IMR-90 (cell line): ENCODE results near the gene JMJD6. TPM values are rescaled to one million over a fixed set of nuclear protein-coding genes. Genes with fewer than 3 reads are reported as not detected.

Source experiments
- ATAC-seq: fragments of 200-7000 bp; cut with Tn5 transposase; 2 replicates; pipeline ENCODE4 v1.9.1; 2020; ENCODE audit warnings: low read depth, mild to moderate bottlenecking, moderate library complexity
- BruUV-seq: library from RNA; stranded (reverse); fragments of 400-500 nt; replicated peaks from 2 replicates; lab custom pipeline; 2021; lab: Mats Ljungman, UMichigan
- CTCF ChIA-PET: fragments of 300-600 bp; formaldehyde crosslinking; extraction: SDS; loops from one replicate; lab custom pipeline; 2021; ENCODE audit warnings: antibody characterized with exemption; lab: Yijun Ruan, JAX
- POLR2A ChIA-PET: fragments of 300-600 bp; sonication (Branson Sonifier 250); formaldehyde crosslinking; loops from one replicate; lab custom pipeline; 2022; ENCODE audit warnings: antibody characterized with exemption; ENCODE audit not compliant: unreplicated experiment; lab: Charles Lee
- DNase-seq: peaks from one replicate; pipeline ENCODE4 v3.0.0; 2013
- H2AFZ ChIP-seq: replicated peaks from 2 replicates; pipeline ENCODE3; 2013; ENCODE audit warnings: low read length, mild to moderate bottlenecking; ENCODE audit not compliant: poor library complexity
- H2AK5ac ChIP-seq: 2 replicates; pipeline ENCODE4 v1.6.1; 2013; ENCODE audit warnings: low read depth, low read length, inconsistent platforms
- H2AK9ac ChIP-seq: replicated peaks from 2 replicates; pipeline ENCODE3; 2013; ENCODE audit warnings: mild to moderate bottlenecking, low read depth, low read length, moderate library complexity; ENCODE audit not compliant: poor library complexity
- H2BK120ac ChIP-seq: 2 replicates; pipeline ENCODE4 v1.6.1; 2013; ENCODE audit warnings: low read depth, low read length, inconsistent platforms
- H2BK15ac ChIP-seq: 3 replicates; pipeline ENCODE4 v1.6.1; 2013; ENCODE audit warnings: low read depth, low read length, inconsistent platforms
- H2BK20ac ChIP-seq: 2 replicates; pipeline ENCODE4 v1.6.1; 2013; ENCODE audit warnings: low read depth, mild to moderate bottlenecking, inconsistent platforms, low read length, moderate library complexity
- H2BK5ac ChIP-seq: 2 replicates; pipeline ENCODE4 v1.6.1; 2013; ENCODE audit warnings: mild to moderate bottlenecking, low read depth, low read length, inconsistent platforms; ENCODE audit not compliant: poor library complexity, severe bottlenecking
- H3K14ac ChIP-seq: replicated peaks from 2 replicates; pipeline ENCODE4 v1.6.1; 2013; ENCODE audit warnings: low read depth, low read length, inconsistent platforms
- H3K18ac ChIP-seq: 2 replicates; pipeline ENCODE4 v1.6.1; 2013; ENCODE audit warnings: low read depth, low read length, control low read depth
- H3K23ac ChIP-seq: 2 replicates; pipeline ENCODE4 v1.6.1; 2013; ENCODE audit warnings: low read depth, low read length, inconsistent platforms
- H3K27ac ChIP-seq: 2 replicates; pipeline ENCODE4 v1.5.1; 2013; ENCODE audit warnings: mild to moderate bottlenecking, control low read depth, low read length; ENCODE audit not compliant: insufficient read depth
- H3K27me3 ChIP-seq: 2 replicates; pipeline ENCODE4 v1.6.1; 2013; ENCODE audit warnings: low read length; ENCODE audit not compliant: control insufficient read depth, insufficient read depth
- H3K36me3 ChIP-seq: 2 replicates; pipeline ENCODE4 v1.6.1; 2013; ENCODE audit warnings: low read length, mixed read lengths; ENCODE audit not compliant: control insufficient read depth, insufficient read depth
- H3K4ac ChIP-seq: 2 replicates; pipeline ENCODE4 v1.6.1; 2013; ENCODE audit warnings: low read depth, low read length, inconsistent platforms
- H3K4me1 ChIP-seq: 2 replicates; pipeline ENCODE4 v1.6.1; 2013; ENCODE audit warnings: low read length, mixed read lengths; ENCODE audit not compliant: control insufficient read depth, insufficient read depth
- H3K4me2 ChIP-seq: 2 replicates; pipeline ENCODE4 v1.6.1; 2013; ENCODE audit warnings: low read depth, mild to moderate bottlenecking, control low read depth, low read length, moderate library complexity
- H3K4me3 ChIP-seq: 2 replicates; pipeline ENCODE4 v1.5.1; 2013; ENCODE audit warnings: low read depth, mild to moderate bottlenecking, control low read depth, low read length, moderate library complexity; ENCODE audit not compliant: insufficient read depth
- H3K56ac ChIP-seq: 2 replicates; pipeline ENCODE4 v1.6.1; 2013; ENCODE audit warnings: low read length, inconsistent platforms; ENCODE audit not compliant: insufficient read depth; ENCODE audit errors: extremely low read depth
- H3K79me1 ChIP-seq, 2 experiments: 2 replicates each; pipeline ENCODE4 v1.6.1; 2013; ENCODE audit warnings: low read length in 2 of 2, inconsistent platforms in 1 of 2, low read depth in 1 of 2
- H3K9ac ChIP-seq: 2 replicates; pipeline ENCODE4 v1.6.1; 2013; ENCODE audit warnings: low read depth, low read length, control low read depth
- H3K9me1 ChIP-seq: 2 replicates; pipeline ENCODE4 v1.6.1; 2013; ENCODE audit warnings: low read length, inconsistent platforms; ENCODE audit not compliant: insufficient read depth
- H3K9me3 ChIP-seq: 2 replicates; pipeline ENCODE4 v1.6.1; 2013; ENCODE audit warnings: low read length; ENCODE audit not compliant: control insufficient read depth, insufficient read depth
- H4K20me1 ChIP-seq: 2 replicates; pipeline ENCODE4 v1.6.1; 2013; ENCODE audit warnings: low read length, inconsistent platforms; ENCODE audit not compliant: insufficient read depth
- H4K5ac ChIP-seq: 2 replicates; pipeline ENCODE4 v1.6.1; 2013; ENCODE audit warnings: mild to moderate bottlenecking, low read depth, low read length, control low read depth
- H4K8ac ChIP-seq, 2 experiments: 2 replicates each; pipeline ENCODE4 v1.6.1; 2013; ENCODE audit warnings: low read depth in 2 of 2, low read length in 2 of 2, control low read depth in 1 of 2, inconsistent platforms in 1 of 2
- H4K91ac ChIP-seq: 2 replicates; pipeline ENCODE4 v1.6.1; 2013; ENCODE audit warnings: low read depth, low read length, inconsistent platforms; ENCODE audit not compliant: insufficient read depth
- BHLHE40 ChIP-seq: fragments of 150-350 bp; IDR thresholded peaks from 2 replicates; pipeline ENCODE4 v1.6.1; 2016; ENCODE audit warnings: mild to moderate bottlenecking, low read depth, low read length
- CEBPB ChIP-seq: IDR thresholded peaks from 2 replicates; pipeline ENCODE4 v1.6.1; 2012; ENCODE audit warnings: low read depth, low read length, improper control_type of control experiment
- CHD1 ChIP-seq: IDR thresholded peaks from 2 replicates; pipeline ENCODE4 v1.6.1; 2012; ENCODE audit warnings: low read depth, low read length, improper control_type of control experiment
- ELK1 ChIP-seq: fragments of 150-350 bp; IDR thresholded peaks from 2 replicates; pipeline ENCODE4 v1.6.1; 2016; ENCODE audit warnings: low read depth, mild to moderate bottlenecking, low read length, moderate library complexity, borderline replicate concordance
- FOS ChIP-seq: fragments of 150-350 bp; IDR thresholded peaks from 2 replicates; pipeline ENCODE4 v1.6.1; 2016; ENCODE audit warnings: low read depth, low read length
- MAFK ChIP-seq: IDR thresholded peaks from 2 replicates; pipeline ENCODE4 v1.6.1; 2012; ENCODE audit warnings: low read depth, low read length, improper control_type of control experiment
- MAZ ChIP-seq: IDR thresholded peaks from 2 replicates; pipeline ENCODE4 v1.6.1; 2012; ENCODE audit warnings: low read depth, mild to moderate bottlenecking, low read length, improper control_type of control experiment, moderate library complexity, borderline replicate concordance
- MXI1 ChIP-seq: IDR thresholded peaks from 2 replicates; pipeline ENCODE4 v1.6.1; 2012; ENCODE audit warnings: low read depth, mild to moderate bottlenecking, low read length, moderate library complexity, borderline replicate concordance
- NFE2L2 ChIP-seq: fragments of 150-350 bp; IDR thresholded peaks from 2 replicates; pipeline ENCODE4 v1.6.1; 2016; ENCODE audit warnings: low read depth, mild to moderate bottlenecking, low read length
- POLR2A ChIP-seq: IDR thresholded peaks from 2 replicates; pipeline ENCODE4 v1.6.1; 2012; ENCODE audit warnings: mild to moderate bottlenecking, low read depth, low read length
- RAD21 ChIP-seq: IDR thresholded peaks from 2 replicates; pipeline ENCODE4 v1.6.1; 2012; ENCODE audit warnings: low read length, improper control_type of control experiment
- RCOR1 ChIP-seq: IDR thresholded peaks from 2 replicates; pipeline ENCODE4 v1.6.1; 2012; ENCODE audit warnings: mild to moderate bottlenecking, low read length, improper control_type of control experiment; ENCODE audit not compliant: insufficient replicate concordance
- RFX5 ChIP-seq: IDR thresholded peaks from 2 replicates; pipeline ENCODE4 v1.8.0; 2012; ENCODE audit warnings: low read depth, mild to moderate bottlenecking, low read length, moderate library complexity
- SMC3 ChIP-seq: fragments of 150-350 bp; IDR thresholded peaks from 2 replicates; pipeline ENCODE4 v1.6.1; 2016; ENCODE audit warnings: low read depth, mild to moderate bottlenecking, antibody characterized with exemption, low read length, moderate library complexity
- USF2 ChIP-seq: fragments of 150-350 bp; IDR thresholded peaks from 2 replicates; pipeline ENCODE4 v1.6.1; 2017; ENCODE audit warnings: mild to moderate bottlenecking, antibody characterized with exemption, low read length, low read depth
- WGBS, 2 experiments: methylation state at CpG; one replicate each; pipeline versions ENCODE4 v1.1.5 to v1.1.7; 2013; ENCODE audit warnings: missing lambda C conversion rate in 2 of 2; ENCODE audit not compliant: insufficient read length in 1 of 2; ENCODE audit errors: extremely low coverage in 2 of 2; 5-methylcytosine and 5-hydroxymethylcytosine counted together
- dilution Hi-C: fragments of 300-500 bp; cut with HindIII; formaldehyde crosslinking; loops from one replicate; pipeline ENCODE4 v1.14.3; 2018; ENCODE audit warnings: low sequenced_read_pairs; ENCODE audit not compliant: unreplicated experiment
- in situ Hi-C: fragments of 300-500 bp; cut with MboI; formaldehyde crosslinking; loops from 3 replicates; pipeline ENCODE4 v1.14.3; 2019; ENCODE audit warnings: low sequenced_read_pairs, inconsistent platforms, mixed read lengths
- intact Hi-C: fragments of 100-400 bp; cut with micrococcal nuclease; formaldehyde crosslinking; loops from 2 replicates; pipeline ENCODE4 v1.10.0; 2022
- polyA plus RNA-seq, 3 experiments: library from polyadenylated mRNA; depleted of rRNA; stranded (reverse); fragments of >200 nt; gene quantifications; 2 replicates each; pipeline ENCODE4 v1.2.3, GENCODE V29; 2012; ENCODE audit warnings: low replicate concordance in 1 of 3
- total RNA-seq: library from RNA; depleted of rRNA; stranded (reverse); fragments of >200 nt; gene quantifications from 2 replicates; pipeline ENCODE4 v1.2.3, GENCODE V29; 2012
- TF ChIP-seq, protein P1 (sequence below): conservative IDR thresholded peaks from 2 replicates; pipeline ENCODE4 v1.5.1; 2012; ENCODE audit warnings: mild to moderate bottlenecking, low read depth, low read length, improper control_type of control experiment

Gene JMJD6
- total and polyA plus RNA-seq, 2 of the 4 experiments (the other 2 are of a cell fraction), result 24.4 to 33.7 TPM

DNA sequence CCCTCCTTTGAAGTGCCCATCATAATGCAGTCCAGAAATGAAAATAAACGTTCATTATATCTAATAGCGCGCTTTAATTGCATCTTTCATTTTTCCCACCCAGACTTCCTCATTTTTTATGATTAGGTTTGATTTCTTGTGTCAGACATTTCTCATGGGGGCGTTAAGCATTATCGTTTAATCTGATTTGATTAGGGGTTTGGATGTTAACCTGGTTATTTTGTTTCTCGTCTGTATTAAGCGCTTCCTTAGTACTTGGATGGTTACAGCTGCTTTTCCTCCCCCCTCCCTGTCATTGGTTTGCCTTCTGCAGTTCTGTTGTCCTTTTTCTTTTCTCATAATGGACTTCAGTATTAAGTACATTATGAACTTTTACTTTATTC lies 12.1 kb upstream of the JMJD6 start:
- ATAC-seq (no peak), DNase-seq (no peak)
- no peaks in the 10 kb centered on the region for H3K9me1 ChIP-seq
- H3K4me1 ChIP-seq, result no peaks in the 10 kb centered on the region; the same call in 1 of the 2 replicates
- BruUV-seq, result no TSS peak
- peak overlapping the region; percentile 97; the same call in 1 of the 2 replicates for H3K23ac ChIP-seq
- peak overlapping the region; percentile 95 for H3K14ac ChIP-seq
- H3K79me1 ChIP-seq, result peaks cover 14 to 21% of the 10 kb centered on the region in 2 experiments
- H3K56ac ChIP-seq, result peak overlapping the region; percentile 90
- 0 out of 2 replicates have a peak overlapping the region, but pooled peaks have one; percentile 52 for H2BK20ac ChIP-seq
- H2BK15ac ChIP-seq, result peak overlapping the region; percentile 81; the same call in 1 of the 3 replicates
- H3K9me3 ChIP-seq, result no peaks in the 10 kb centered on the region
- H2AK5ac ChIP-seq, result no peak overlapping the region
- H2AK9ac ChIP-seq, result no peak overlapping the region
- POLR2A ChIA-PET, result interaction anchor here (0.5 kb wide), 1 partner anchor 1696 kb away, joined by 3 read pairs; no protein-coding TSS in a partner anchor
- no peak overlapping the region for H2AFZ ChIP-seq
- intact Hi-C loops, result loop anchor here (5.0 kb wide), 1 partner anchor 319 kb away; no protein-coding TSS in a partner anchor
- H3K36me3 ChIP-seq, result peaks cover 18% of the 10 kb centered on the region
- H4K91ac ChIP-seq, result peak overlapping the region; percentile 86; the same call in 1 of the 2 replicates
- no CpG with 5 or more reads among the region's 7 CpGs for whole genome bisulfite sequencing, 2 experiments
- peak overlapping the region; percentile 76 for H2BK5ac ChIP-seq
- peak overlapping the region; percentile 73 for H3K27ac ChIP-seq
- CTCF ChIA-PET, result no interaction called here
- H3K4me3 ChIP-seq, result peak overlapping the region; percentile 63
- H4K20me1 ChIP-seq, result peaks cover 27% of the 10 kb centered on the region
- dilution Hi-C loops, result no loop called here
- H4K8ac ChIP-seq, result peak overlapping the region in 1 of 2 experiments; percentile 88; a peak in 2 of 4 replicates
- peak overlapping the region; percentile 53 for H3K18ac ChIP-seq
- peak overlapping the region; percentile 15; the same call in 1 of the 2 replicates for H4K5ac ChIP-seq
- H2BK120ac ChIP-seq, result no peak overlapping the region
- TF ChIP-seq NFE2L2 (no peak), RCOR1 (no peak), ELK1 (no peak), USF2 (no peak), MAZ (no peak), RAD21 (no peak), MXI1 (no peak), BHLHE40 (no peak), CEBPB (no peak), FOS (no peak), CHD1 (no peak), POLR2A (no peak), RFX5 (no peak), MAFK (no peak), SMC3 (no peak)
- TF ChIP-seq, protein P1, sequence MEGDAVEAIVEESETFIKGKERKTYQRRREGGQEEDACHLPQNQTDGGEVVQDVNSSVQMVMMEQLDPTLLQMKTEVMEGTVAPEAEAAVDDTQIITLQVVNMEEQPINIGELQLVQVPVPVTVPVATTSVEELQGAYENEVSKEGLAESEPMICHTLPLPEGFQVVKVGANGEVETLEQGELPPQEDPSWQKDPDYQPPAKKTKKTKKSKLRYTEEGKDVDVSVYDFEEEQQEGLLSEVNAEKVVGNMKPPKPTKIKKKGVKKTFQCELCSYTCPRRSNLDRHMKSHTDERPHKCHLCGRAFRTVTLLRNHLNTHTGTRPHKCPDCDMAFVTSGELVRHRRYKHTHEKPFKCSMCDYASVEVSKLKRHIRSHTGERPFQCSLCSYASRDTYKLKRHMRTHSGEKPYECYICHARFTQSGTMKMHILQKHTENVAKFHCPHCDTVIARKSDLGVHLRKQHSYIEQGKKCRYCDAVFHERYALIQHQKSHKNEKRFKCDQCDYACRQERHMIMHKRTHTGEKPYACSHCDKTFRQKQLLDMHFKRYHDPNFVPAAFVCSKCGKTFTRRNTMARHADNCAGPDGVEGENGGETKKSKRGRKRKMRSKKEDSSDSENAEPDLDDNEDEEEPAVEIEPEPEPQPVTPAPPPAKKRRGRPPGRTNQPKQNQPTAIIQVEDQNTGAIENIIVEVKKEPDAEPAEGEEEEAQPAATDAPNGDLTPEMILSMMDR, result no peak
- H3K4me2 ChIP-seq, result peak overlapping the region; percentile 57
- in situ Hi-C loops, result no loop called here
- H3K27me3 ChIP-seq, result no peaks in the 10 kb centered on the region
- H3K4ac ChIP-seq, result peak overlapping the region; percentile 93
- H3K9ac ChIP-seq, result peak overlapping the region; percentile 79
